Midbrain (tissue), 1 donor: ENCODE data around the gene LRRK2.

Experiments used
- DNase-seq: peaks from one replicate; lab custom pipeline; 2025; lab: John Stamatoyannopoulos, UW

LRRK2 gene

GRCh38 chr12:40405419-40405818 lies 180.6 kb downstream of the LRRK2 start:
- no peak for DNase-seq
